Uterus (tissue), 2 donors: ENCODE data around the gene TGM2.

ENCODE experiments used
- POLR2A ChIP-seq, 2 donors: fragments of 450-650 bp; IDR thresholded peaks; one replicate each; pipeline ENCODE4 v1.6.1; 2016; ENCODE audit warnings: antibody characterized with exemption in 2 of 2, mild to moderate bottlenecking in 1 of 2, moderate library complexity in 1 of 2
- TF ChIP-seq, protein P1 (sequence below), 4 experiments: fragments of 200-600 bp in 2 of 4; fragments of 450-650 bp in 2 of 4; sonication (generic) in 2 of 4; IDR thresholded peaks; one replicate each; pipeline ENCODE4 v1.5.1; 2016 to 2019; ENCODE audit warnings: antibody characterized with exemption in 4 of 4, mild to moderate bottlenecking in 2 of 4, moderate library complexity in 1 of 4

DNA sequence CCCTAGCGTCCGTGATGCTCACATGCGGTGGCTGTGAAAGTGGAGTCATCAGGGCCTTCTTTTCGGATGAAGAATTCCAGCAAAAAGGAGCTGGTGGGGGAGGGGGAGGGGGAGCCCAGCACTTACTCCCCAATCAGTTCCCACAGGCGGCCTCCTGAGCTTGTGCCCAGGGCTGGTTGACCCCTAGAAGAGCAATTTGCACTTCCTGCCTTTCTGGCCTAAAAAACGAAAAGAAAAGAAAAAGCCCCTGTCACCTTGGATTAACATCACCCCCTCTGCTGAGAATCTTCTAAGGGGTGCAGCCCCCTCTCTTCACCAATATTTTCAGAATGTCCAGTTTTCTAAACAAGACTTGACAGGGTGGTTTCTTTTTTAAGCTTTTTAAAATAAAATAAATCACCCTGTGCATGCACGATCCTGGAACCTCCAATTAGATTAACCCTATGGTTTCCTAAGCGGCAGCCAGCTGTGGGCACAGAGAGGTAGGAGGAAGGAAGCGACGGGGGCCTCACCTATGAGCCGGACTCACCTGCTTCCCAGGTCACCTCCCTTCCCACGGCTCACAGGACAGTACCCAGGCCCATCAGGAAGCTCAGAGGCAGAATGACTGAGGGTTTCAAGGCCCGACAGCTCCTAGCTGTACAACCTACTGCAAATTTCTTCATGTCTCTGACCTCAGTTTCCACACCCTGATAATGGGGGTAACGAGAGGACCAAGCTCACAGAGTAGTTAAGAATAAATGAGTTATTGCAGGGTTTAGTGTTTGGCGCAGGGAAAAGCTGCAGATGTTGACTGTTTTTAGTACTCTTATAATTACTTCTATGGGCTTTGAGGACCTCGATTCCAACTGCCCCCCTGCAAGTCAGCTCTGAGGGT is 10.5 kb upstream of the TGM2 start:
- no peak for TF ChIP-seq POLR2A (IDR thresholded peaks at IDR 0.05)
- TF ChIP-seq, protein P1, sequence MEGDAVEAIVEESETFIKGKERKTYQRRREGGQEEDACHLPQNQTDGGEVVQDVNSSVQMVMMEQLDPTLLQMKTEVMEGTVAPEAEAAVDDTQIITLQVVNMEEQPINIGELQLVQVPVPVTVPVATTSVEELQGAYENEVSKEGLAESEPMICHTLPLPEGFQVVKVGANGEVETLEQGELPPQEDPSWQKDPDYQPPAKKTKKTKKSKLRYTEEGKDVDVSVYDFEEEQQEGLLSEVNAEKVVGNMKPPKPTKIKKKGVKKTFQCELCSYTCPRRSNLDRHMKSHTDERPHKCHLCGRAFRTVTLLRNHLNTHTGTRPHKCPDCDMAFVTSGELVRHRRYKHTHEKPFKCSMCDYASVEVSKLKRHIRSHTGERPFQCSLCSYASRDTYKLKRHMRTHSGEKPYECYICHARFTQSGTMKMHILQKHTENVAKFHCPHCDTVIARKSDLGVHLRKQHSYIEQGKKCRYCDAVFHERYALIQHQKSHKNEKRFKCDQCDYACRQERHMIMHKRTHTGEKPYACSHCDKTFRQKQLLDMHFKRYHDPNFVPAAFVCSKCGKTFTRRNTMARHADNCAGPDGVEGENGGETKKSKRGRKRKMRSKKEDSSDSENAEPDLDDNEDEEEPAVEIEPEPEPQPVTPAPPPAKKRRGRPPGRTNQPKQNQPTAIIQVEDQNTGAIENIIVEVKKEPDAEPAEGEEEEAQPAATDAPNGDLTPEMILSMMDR (IDR thresholded peaks at IDR 0.05): no peak
